Endothelial cell of umbilical vein (primary cell): ENCODE results near the gene GUK1. TPM values are rescaled to one million over a fixed set of nuclear protein-coding genes. Genes with fewer than 3 reads are reported as not detected.
A peak's percentile ranks its signal among the peaks of the same experiment; 100 is the strongest.

Experiments
- BruUV-seq: library from RNA; stranded (reverse); fragments of 400-500 nt; replicated peaks from 2 replicates; lab custom pipeline; 2021; lab: Mats Ljungman, UMichigan
- CTCF ChIA-PET: fragments of 300-600, 350-600 bp; sonication (Branson Sonifier 250); formaldehyde crosslinking; loops from one replicate; lab custom pipeline; 2021; ENCODE audit warnings: antibody characterized with exemption, inconsistent platforms; lab: Charles Lee
- POLR2A ChIA-PET: fragments of 300-600, 350-600 bp; sonication (Branson Sonifier 250); formaldehyde crosslinking; loops from one replicate; lab custom pipeline; 2021; ENCODE audit warnings: antibody characterized with exemption, inconsistent platforms; lab: Charles Lee
- DNase-seq: peaks from one replicate; pipeline ENCODE4 v3.0.0-alpha.2; 2011; ENCODE audit warnings: low read depth, low spot score
- FAIRE-seq: peaks from 2 replicates; lab custom pipeline; 2011; peaks lifted over from hg19 to GRCh38; lab: Jason Lieb, UNC
- H2AFZ ChIP-seq: 2 replicates; pipeline ENCODE4 v1.6.0; 2012; ENCODE audit warnings: low read depth, low read length, control low read depth, inconsistent platforms
- H3K27ac ChIP-seq: 2 replicates; pipeline ENCODE4 v1.5.1; 2011; ENCODE audit warnings: low read depth, mild to moderate bottlenecking, control low read depth, low read length, moderate library complexity; ENCODE audit not compliant: insufficient read depth
- H3K27me3 ChIP-seq, 2 experiments: 2 replicates each; pipeline versions ENCODE4 v1.6.0 to v1.6.1; 2011; ENCODE audit warnings: low read length in 2 of 2, mixed read lengths in 1 of 2; ENCODE audit not compliant: control insufficient read depth in 2 of 2, insufficient read depth in 2 of 2
- H3K36me3 ChIP-seq, 2 experiments: 2 replicates in 1 of 2; 3 replicates in 1 of 2; pipeline ENCODE4 v1.5.1; 2011; ENCODE audit warnings: low read length in 2 of 2, mild to moderate bottlenecking in 1 of 2, moderate library complexity in 1 of 2; ENCODE audit not compliant: control insufficient read depth in 2 of 2, insufficient read depth in 2 of 2; ENCODE audit errors: extremely low read depth in 1 of 2
- H3K4me1 ChIP-seq: 3 replicates; pipeline ENCODE4 v1.5.1; 2011; ENCODE audit warnings: mild to moderate bottlenecking, low read length; ENCODE audit not compliant: control insufficient read depth, insufficient read depth; ENCODE audit errors: extremely low read depth
- H3K4me2 ChIP-seq: 2 replicates; pipeline ENCODE4 v1.6.1; 2011; ENCODE audit warnings: low read length, control low read depth, mixed read lengths; ENCODE audit not compliant: insufficient read depth
- H3K4me3 ChIP-seq, 3 experiments: fragments of 200-600 bp in 1 of 3; sonication (generic), shearing (Covaris generic) in 1 of 3; replicated peaks in 1 of 3; 2 replicates each; pipeline ENCODE4 v1.5.1; 2011 to 2016; ENCODE audit warnings: control low read depth in 3 of 3, low read length in 3 of 3, mild to moderate bottlenecking in 2 of 3, inconsistent platforms in 1 of 3, low read depth in 1 of 3, moderate library complexity in 1 of 3; ENCODE audit not compliant: insufficient read depth in 1 of 3
- H3K79me2 ChIP-seq: 2 replicates; pipeline ENCODE4 v1.6.0; 2012; ENCODE audit warnings: low read length, inconsistent platforms; ENCODE audit not compliant: control insufficient read depth, insufficient read depth
- H3K9ac ChIP-seq: replicated peaks from 2 replicates; pipeline ENCODE3; 2011; ENCODE audit warnings: low read length, control low read depth; ENCODE audit not compliant: insufficient read depth; ENCODE audit errors: extremely low read depth
- H3K9me1 ChIP-seq: replicated peaks from 3 replicates; pipeline ENCODE4 v1.6.0; 2011; ENCODE audit warnings: mild to moderate bottlenecking, low read length; ENCODE audit not compliant: control insufficient read depth, insufficient read depth; ENCODE audit errors: extremely low read depth
- H3K9me3 ChIP-seq: replicated peaks from 2 replicates; pipeline ENCODE4 v1.5.1; 2012; ENCODE audit warnings: low read length, inconsistent platforms; ENCODE audit not compliant: control insufficient read depth, insufficient read depth
- H4K20me1 ChIP-seq: replicated peaks from 2 replicates; pipeline ENCODE3; 2011; ENCODE audit warnings: mild to moderate bottlenecking, low read length; ENCODE audit not compliant: control insufficient read depth, insufficient read depth; ENCODE audit errors: extremely low read depth
- CTCF ChIP-seq, 2 donors: IDR thresholded peaks; 1 replicate in 1 of 2; 2 replicates in 1 of 2; pipeline ENCODE4 v1.5.1; 2011; ENCODE audit warnings: low read length in 2 of 2, mild to moderate bottlenecking in 2 of 2, moderate library complexity in 2 of 2, control low read depth in 1 of 2, inconsistent platforms in 1 of 2, low read depth in 1 of 2; ENCODE audit not compliant: insufficient read depth in 1 of 2; ENCODE audit errors: extremely low read depth in 1 of 2
- EZH2 ChIP-seq: IDR thresholded peaks from 2 replicates; pipeline ENCODE4 v1.6.1; 2012; ENCODE audit warnings: borderline replicate concordance, low read depth, mild to moderate bottlenecking, moderate library complexity, low read length, inconsistent platforms; ENCODE audit not compliant: severe bottlenecking
- FOS ChIP-seq: IDR thresholded peaks from 2 replicates; pipeline ENCODE4 v1.6.1; 2011; ENCODE audit warnings: mild to moderate bottlenecking, low read length, moderate library complexity, borderline replicate concordance; ENCODE audit not compliant: insufficient read depth
- GATA2 ChIP-seq: IDR thresholded peaks from 2 replicates; pipeline ENCODE4 v1.7.0; 2011; ENCODE audit warnings: low read depth, mild to moderate bottlenecking, moderate library complexity, mixed read lengths, low read length; ENCODE audit not compliant: insufficient read length, insufficient read depth
- JUN ChIP-seq: IDR thresholded peaks from 2 replicates; pipeline ENCODE4 v1.6.1; 2011; ENCODE audit warnings: borderline replicate concordance, low read depth; ENCODE audit not compliant: insufficient read length, insufficient read depth
- MYC ChIP-seq: IDR thresholded peaks from one replicate; pipeline ENCODE4 v1.6.1; 2011; ENCODE audit warnings: mild to moderate bottlenecking, low read depth, low read length
- POLR2A ChIP-seq: IDR thresholded peaks from 2 replicates; pipeline ENCODE4 v1.6.1; 2012; ENCODE audit warnings: low read depth, mild to moderate bottlenecking, control low read depth, low read length
- POLR2AphosphoS5 ChIP-seq: IDR thresholded peaks from 2 replicates; pipeline ENCODE4 v1.6.1; 2012; ENCODE audit warnings: low read depth, mild to moderate bottlenecking, control low read depth, low read length, moderate library complexity; ENCODE audit not compliant: insufficient read depth
- dilution Hi-C: fragments of 300-500 bp; cut with MboI; formaldehyde crosslinking; loops from one replicate; pipeline ENCODE4 v1.15.0; 2019; ENCODE audit warnings: low sequenced_read_pairs; ENCODE audit not compliant: extremely low pct_ligation_motif_present
- intact Hi-C: fragments of 100-400 bp; cut with micrococcal nuclease; formaldehyde crosslinking; loops from one replicate; pipeline ENCODE4 v1.10.0; 2022
- polyA plus RNA-seq, 4 experiments: library from polyadenylated mRNA; depleted of rRNA in 3 of 4; stranded (reverse) in 3 of 4; unstranded in 1 of 4; fragments of >200 nt; gene quantifications; 2 replicates each; pipeline versions ENCODE4 v1.2.1 to v1.2.3, GENCODE V29; 2011 to 2012; ENCODE audit warnings: missing spikeins in 1 of 4
- total RNA-seq: library from RNA; stranded (reverse); gene quantifications from 2 replicates; pipeline ENCODE4 v1.2.3, GENCODE V29; 2021
- TF ChIP-seq, protein P1 (sequence below): IDR thresholded peaks from 2 replicates; pipeline ENCODE4 v1.6.1; 2011; ENCODE audit not compliant: insufficient read depth, insufficient read length

GUK1 gene
- total and polyA plus RNA-seq, 2 donors (not counting 3 experiments of a cell fraction or from before 2014, with no cell fraction given): 239 to 742 TPM

DNA sequence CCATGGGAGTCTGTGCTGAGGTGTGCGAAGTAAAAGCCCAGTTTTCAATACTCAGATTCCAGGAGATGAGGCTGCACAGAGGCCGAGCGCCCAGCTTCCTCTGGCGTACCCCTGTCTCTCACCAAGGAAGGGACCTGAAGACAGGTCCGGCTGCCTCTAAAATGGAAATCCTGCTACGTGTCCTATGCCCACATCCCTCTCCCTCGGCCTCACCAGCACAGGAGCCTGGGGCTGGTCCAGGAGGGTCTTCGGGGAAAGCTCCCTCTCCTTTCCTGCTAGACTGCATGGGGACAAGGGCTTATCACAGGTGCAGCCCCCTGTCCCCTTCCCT lies 31.4 kb upstream of the GUK1 start:
- dilution Hi-C loops: no loop called here
- no peaks in the 10 kb centered on the region for H3K9me3 ChIP-seq
- peaks cover 0 to 8% of the 10 kb centered on the region in 2 experiments for H3K36me3 ChIP-seq
- no peaks in the 10 kb centered on the region for H4K20me1 ChIP-seq
- TSS peak; percentile 49 for BruUV-seq
- H3K4me1 ChIP-seq: peaks cover 15% of the 10 kb centered on the region
- peak overlapping the region; percentile 29 to 92 (median 63) for H3K4me3 ChIP-seq
- H3K27me3 ChIP-seq: no peaks in the 10 kb centered on the region
- H3K4me2 ChIP-seq: peak overlapping the region; percentile 78
- peaks cover 13% of the 10 kb centered on the region for H3K79me2 ChIP-seq
- no peak for DNase-seq
- no peak overlapping the region for H3K27ac ChIP-seq
- ChIA-PET POLR2A (no interaction called here), CTCF (no interaction called here)
- TF ChIP-seq POLR2A (no peak), CTCF (IDR thresholded peaks at IDR 0.05; ENCODE audit: extremely low read depth in 1 of 2, insufficient read depth in 1 of 2, low read depth in 1 of 2, low read length in 2 of 2) (no peak), FOS (no peak), MYC (no peak), JUN (no peak), POLR2AphosphoS5 (no peak), EZH2 (no peak), GATA2 (no peak)
- TF ChIP-seq, protein P1, sequence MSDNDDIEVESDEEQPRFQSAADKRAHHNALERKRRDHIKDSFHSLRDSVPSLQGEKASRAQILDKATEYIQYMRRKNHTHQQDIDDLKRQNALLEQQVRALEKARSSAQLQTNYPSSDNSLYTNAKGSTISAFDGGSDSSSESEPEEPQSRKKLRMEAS: no peak
- intact Hi-C loops: loop anchor here (1.0 to 5.0 kb wide), 4 partner anchors 23 to 349 kb away; partner anchors contain the start of genes GUK1 and IBA57
- peak overlapping the region; percentile 65 for H3K9ac ChIP-seq
- no peak for FAIRE-seq
- H2AFZ ChIP-seq: peak overlapping the region; percentile 16
- H3K9me1 ChIP-seq: no peaks in the 10 kb centered on the region
